Epithelial cell of esophagus (primary cell): Measurements from ENCODE around the gene MOB3B.

Experiments
- DNase-seq: peaks from one replicate; pipeline ENCODE4 v3.0.0; 2010; ENCODE audit warnings: low read depth
- H3K4me3 ChIP-seq: 2 replicates; pipeline ENCODE4 v1.5.1; 2011; ENCODE audit warnings: mild to moderate bottlenecking, low read length, control low read depth
- CTCF ChIP-seq: IDR thresholded peaks from 2 replicates; pipeline ENCODE4 v1.5.1; 2011; ENCODE audit warnings: low read depth, mild to moderate bottlenecking, low read length, control low read depth, inconsistent platforms; ENCODE audit not compliant: insufficient read depth; ENCODE audit errors: missing control alignments

MOB3B gene

GRCh38 chr9:27496135-27496504, 33.5 kb downstream of the MOB3B start:
- DNase-seq = peak; percentile 53
- H3K4me3 ChIP-seq = no peak overlapping the region

GRCh38 chr9:27495480-27496134, 34.0 kb downstream of the MOB3B start:
- no peak for DNase-seq
- H3K4me3 ChIP-seq = no peak overlapping the region
- no peak for TF ChIP-seq CTCF

More at GRCh38 chr9:27496135-27496504, 33.5 kb downstream of the MOB3B start:
- TF ChIP-seq CTCF = no peak

- TF ChIP-seq CTCF = no peak
- H3K4me3 ChIP-seq = no peak overlapping the region
- peak; percentile 42 for DNase-seq
Measured at GRCh38 chr9:27491154-27491553, 38.5 kb downstream of the MOB3B start.

- no peak for TF ChIP-seq CTCF
- no peak for DNase-seq
Measured at GRCh38 chr9:27489087-27489876, 40.3 kb downstream of the MOB3B start.

GRCh38 chr9:27487927-27488326, 41.7 kb downstream of the MOB3B start:
- no peak overlapping the region for H3K4me3 ChIP-seq
- TF ChIP-seq CTCF = no peak
- peak; percentile 48 for DNase-seq

More at GRCh38 chr9:27489087-27489876, 40.3 kb downstream of the MOB3B start:
- H3K4me3 ChIP-seq = no peak overlapping the region

GRCh38 chr9:27487128-27487640, 42.4 kb downstream of the MOB3B start:
- TF ChIP-seq CTCF = no peak
- no peak for DNase-seq

More at GRCh38 chr9:27487128-27487640, 42.4 kb downstream of the MOB3B start:
- H3K4me3 ChIP-seq = no peak overlapping the region
